Measurements from ENCODE around the gene TAF6. TPM values are rescaled to one million over a fixed set of nuclear protein-coding genes. Genes with fewer than 3 reads are reported as not detected.

The TAF6 gene
- polyA plus RNA-seq, 2 of the 4 experiments (the other 2 are of a cell fraction), result 36.2 to 57.0 TPM

- Histone ChIP-seq H3K9me3 (no peaks in the 10 kb centered on the region), H3K4me1 (peaks cover 16% of the 10 kb centered on the region), H3K4me3 (no peak overlapping the region), H3K27ac (peak overlapping the region in 1 of 2 experiments; percentile 49; a peak in 1 of 6 replicates), H3K4me2 (peak overlapping the region; percentile 37)
- DNase-seq (ENCODE audit: low read depth in 1 of 2, low spot score in 1 of 2) (peak in 1 of 2 experiments; percentile 45), ATAC-seq (peak; percentile 14 to 33; a peak in 1 of 6 replicates), FAIRE-seq (no peak)
- CTCF ChIA-PET, result interaction anchor here (1.3 kb wide), 1 partner anchor 31 kb away, joined by 3 read pairs; no protein-coding TSS in a partner anchor
- WGBS (ENCODE audit: missing lambda C conversion rate), result 28% methylated on average over 6 of the region's 6 CpGs
- TF ChIP-seq CHD4 (IDR thresholded peaks at IDR 0.05; ENCODE audit: borderline replicate concordance) (no peak), POLR2A (IDR thresholded peaks at IDR 0.05; ENCODE audit: low read length) (no peak), USF2 (IDR thresholded peaks at IDR 0.05) (0 out of 2 replicates have a peak, but pooled peaks have one; percentile 22), EP300 (IDR thresholded peaks at IDR 0.05) (no peak)
- POLR2A ChIA-PET, result interaction anchor here (0.7 to 1.3 kb wide), 2 partner anchors 8 to 14 kb away, joined by 4 to 6 read pairs; partner anchors contain the start of genes GPC2 and STAG3
These were observed 43.9 kb upstream of the TAF6 start for GRCh38 chr7:100163006-100163531.

GRCh38 chr7:100160067-100160466 is 40.9 kb upstream of the TAF6 start:
- Histone ChIP-seq H3K27ac (no peak overlapping the region), H3K4me1 (peaks cover 31% of the 10 kb centered on the region), H3K9me3 (no peaks in the 10 kb centered on the region), H3K4me2 (no peak overlapping the region), H3K4me3 (no peak overlapping the region)
- no peak for FAIRE-seq
- POLR2A ChIA-PET, result interaction anchor here (0.6 kb wide), 1 partner anchor 28 kb away, joined by 7 read pairs; no protein-coding TSS in a partner anchor
- no peak for TF ChIP-seq POLR2A (IDR thresholded peaks at IDR 0.05; ENCODE audit: low read length)
- no peak for TF ChIP-seq MAX (IDR thresholded peaks at IDR 0.05)
- WGBS (ENCODE audit: missing lambda C conversion rate), result 87% methylated on average over 13 of the region's 18 CpGs
- no peak for DNase-seq (ENCODE audit: low read depth in 1 of 2, low spot score in 1 of 2)
- CTCF ChIA-PET, result interaction anchor here (1.1 to 23.1 kb wide), 5 partner anchors 8 to 57 kb away, joined by 3 to 245 read pairs (median 5); partner anchors contain the start of gene GAL3ST4
- no peak for ATAC-seq

- CTCF ChIA-PET, result interaction anchor here (0.9 to 23.1 kb wide), 6 partner anchors 8 to 58 kb away, joined by 3 to 245 read pairs (median 4); partner anchors contain the start of gene GAL3ST4
- TF ChIP-seq ZSCAN20 (CRISPR knock-in tag; IDR thresholded peaks at IDR 0.05) (no peak), MAZ (IDR thresholded peaks at IDR 0.05; ENCODE audit: borderline replicate concordance, low read depth, low read length) (no peak), ATOH8 (CRISPR knock-in tag; IDR thresholded peaks at IDR 0.05; ENCODE audit: low read depth) (no peak), CEBPB (IDR thresholded peaks at IDR 0.05) (no peak), CHD2 (IDR thresholded peaks at IDR 0.05; ENCODE audit: low read length, partially characterized antibody) (no peak), BCL3 (IDR thresholded peaks at IDR 0.05) (no peak), BHLHE40 (IDR thresholded peaks at IDR 0.05; ENCODE audit: low read depth, low read length) (no peak), RCOR1 (IDR thresholded peaks at IDR 0.05; ENCODE audit: low read depth, low read length) (no peak), FOSB (CRISPR knock-in tag; IDR thresholded peaks at IDR 0.05) (no peak), RNF2 (IDR thresholded peaks at IDR 0.05; ENCODE audit: borderline replicate concordance, low read depth) (no peak), PHF8 (IDR thresholded peaks at IDR 0.05; ENCODE audit: borderline replicate concordance, low read depth) (no peak), HOXB13 (CRISPR knock-in tag; IDR thresholded peaks at IDR 0.05; ENCODE audit: low read depth) (no peak), CBX8 (IDR thresholded peaks at IDR 0.05) (no peak), EHF (CRISPR knock-in tag; IDR thresholded peaks at IDR 0.05) (no peak), NR3C1 (IDR thresholded peaks at IDR 0.05) (no peak), CHD4 (IDR thresholded peaks at IDR 0.05; ENCODE audit: borderline replicate concordance) (no peak), TP53 (CRISPR knock-in tag; IDR thresholded peaks at IDR 0.05) (no peak), GATA3 (IDR thresholded peaks at IDR 0.05; ENCODE audit: borderline replicate concordance) (no peak), FOXS1 (CRISPR knock-in tag; IDR thresholded peaks at IDR 0.05) (no peak), USF2 (IDR thresholded peaks at IDR 0.05) (no peak)
- POLR2A ChIA-PET, result interaction anchor here (0.6 to 1.1 kb wide), 2 partner anchors 10 to 189 kb away, joined by 3 to 13 read pairs; partner anchors contain the start of gene LAMTOR4
These were observed 40.0 kb upstream of the TAF6 start for GRCh38 chr7:100159099-100159623.

More at GRCh38 chr7:100159099-100159623, 40.0 kb upstream of the TAF6 start:
- peak overlapping the region; percentile 90 for H3K4me3 ChIP-seq
- ATAC-seq (peak in 1 of 2 experiments; percentile 2; a peak in 1 of 6 replicates), DNase-seq (ENCODE audit: low read depth in 1 of 2, low spot score in 1 of 2) (peak in 1 of 2 experiments; percentile 41), FAIRE-seq (no peak)
- peak overlapping the region; percentile 100 for H3K4me2 ChIP-seq
- WGBS (ENCODE audit: missing lambda C conversion rate), result 66% methylated on average over 7 of the region's 7 CpGs
- peak overlapping the region; percentile 83 to 96 for H3K27ac ChIP-seq
- peaks cover 40% of the 10 kb centered on the region for H3K4me1 ChIP-seq
- no peaks in the 10 kb centered on the region for H3K9me3 ChIP-seq
